GM18508 (cell line): ENCODE data around the gene FAM236A.
"Not testable (repeated sequence)": the region's sequence is repeated elsewhere in the genome, so short reads cannot be mapped to it uniquely, and the experiment has no call there.

Source experiments
- ATAC-seq: cut with Tn5 transposase; IDR thresholded peaks from one replicate; pipeline ENCODE4 v1.9.1; 2021; ENCODE audit warnings: moderate number of reproducible peaks; ENCODE audit not compliant: insufficient read depth, unreplicated experiment

Gene FAM236A

DNA sequence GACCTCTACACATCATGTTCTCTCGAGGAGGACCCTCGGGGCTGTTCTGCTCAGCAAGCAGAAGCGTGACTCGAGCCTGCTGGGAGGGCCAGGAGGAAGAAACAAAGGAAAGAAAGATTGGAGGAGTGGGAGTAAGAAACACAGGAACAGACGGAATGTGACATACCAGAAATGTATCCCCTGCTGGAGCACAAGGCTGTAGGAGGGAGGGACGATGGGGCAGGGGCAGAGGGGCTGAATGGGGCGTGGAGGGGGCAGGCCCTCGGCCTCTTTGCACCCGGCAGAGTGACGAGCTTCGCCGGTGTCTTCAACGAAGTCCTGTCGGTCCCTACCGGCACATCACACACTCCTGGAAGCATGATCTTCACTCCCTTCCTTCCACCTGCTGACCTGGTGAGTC is at the start of gene FAM236A:
Gene FAM236A (plus strand): TSS at position 301 of the 400 bp plus-strand sequence. CDS start 57 bp downstream, at position 358.
- ATAC-seq: not testable (repeated sequence)

DNA sequence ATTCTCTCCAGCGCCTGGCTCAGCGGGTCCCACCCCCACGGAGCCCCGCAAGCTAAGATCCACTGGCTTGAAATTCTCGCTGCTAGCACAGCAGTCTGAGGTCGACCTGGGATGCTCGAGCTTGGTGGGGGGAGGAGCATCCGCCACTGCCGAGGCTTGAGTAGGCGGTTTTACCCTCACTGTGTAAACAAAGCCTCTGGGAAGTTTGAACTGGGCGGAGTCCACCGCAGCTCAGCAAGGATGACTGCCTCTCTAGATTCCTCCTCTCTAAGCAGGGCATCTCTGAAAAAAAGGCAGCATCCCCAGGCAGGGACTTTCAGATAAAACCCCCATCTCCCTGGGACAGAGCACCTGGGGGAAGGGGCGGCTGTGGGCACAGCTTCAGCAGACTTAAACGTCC is 48.3 kb upstream of the FAM236A start:
- not testable (repeated sequence) for ATAC-seq

DNA sequence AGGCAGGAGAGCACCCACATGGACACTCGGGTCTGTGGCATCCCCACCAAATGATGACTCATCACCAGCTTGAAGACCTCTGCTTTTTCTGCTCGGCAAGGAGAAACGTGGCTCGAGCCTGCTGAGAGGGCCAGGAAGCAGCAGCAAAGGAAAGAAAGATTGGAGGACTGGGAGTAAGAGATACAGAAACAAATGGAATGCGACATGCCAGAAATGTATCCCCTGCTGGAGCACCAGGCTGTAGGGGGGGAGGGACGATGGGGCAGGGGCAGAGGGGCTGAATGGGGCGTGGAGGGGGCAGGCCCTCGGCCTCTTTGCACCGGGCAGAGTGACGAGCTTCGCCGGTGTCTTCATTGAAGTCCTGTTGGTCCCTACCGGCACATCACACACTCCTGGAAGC is 25.7 kb upstream of the FAM236A start, which contains the start of gene FAM236C:
Gene FAM236C (plus strand): TSS at position 301 of the 400 bp plus-strand sequence. CDS start 100 bp downstream, outside the sequence.
- ATAC-seq: not testable (repeated sequence)

DNA sequence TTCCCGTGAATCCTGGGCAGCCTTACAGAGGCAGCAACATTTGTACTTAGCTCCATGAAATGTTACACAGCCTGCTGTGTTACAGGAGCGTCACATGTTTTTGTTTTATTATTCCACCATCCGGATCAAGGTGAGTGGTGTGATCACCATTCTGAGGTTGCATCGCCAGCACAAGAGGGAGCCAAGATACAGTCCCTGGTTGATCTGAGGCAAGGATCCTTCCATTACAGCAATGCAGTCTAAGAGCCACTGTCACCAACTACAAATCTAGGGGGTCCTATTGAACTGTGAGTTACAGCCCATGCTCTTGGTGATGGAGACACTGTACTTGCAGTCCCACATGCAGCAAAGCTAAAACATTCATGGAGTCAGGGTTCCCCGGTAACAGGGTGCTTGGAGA is 21.9 kb upstream of the FAM236A start:
- ATAC-seq: not testable (repeated sequence)

DNA sequence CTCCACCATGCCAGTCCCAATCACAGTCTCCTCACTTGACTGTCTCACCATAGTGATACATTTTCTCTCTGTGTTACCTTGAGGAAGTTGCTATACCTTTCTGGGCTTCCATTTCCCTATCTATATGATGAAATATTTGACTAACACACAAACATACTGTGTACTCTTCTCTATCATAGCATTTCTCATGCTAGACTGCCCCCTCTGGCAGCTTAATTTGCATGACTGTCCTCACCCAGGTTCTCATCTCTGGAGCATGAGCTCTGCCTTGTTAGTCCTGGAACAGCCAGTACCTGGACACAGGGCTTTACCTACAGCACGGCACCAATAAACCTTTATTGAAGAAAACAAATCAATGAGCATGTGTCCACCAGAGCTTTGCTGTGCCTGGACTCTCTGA is 5.7 kb upstream of the FAM236A start:
- not testable (repeated sequence) for ATAC-seq

DNA sequence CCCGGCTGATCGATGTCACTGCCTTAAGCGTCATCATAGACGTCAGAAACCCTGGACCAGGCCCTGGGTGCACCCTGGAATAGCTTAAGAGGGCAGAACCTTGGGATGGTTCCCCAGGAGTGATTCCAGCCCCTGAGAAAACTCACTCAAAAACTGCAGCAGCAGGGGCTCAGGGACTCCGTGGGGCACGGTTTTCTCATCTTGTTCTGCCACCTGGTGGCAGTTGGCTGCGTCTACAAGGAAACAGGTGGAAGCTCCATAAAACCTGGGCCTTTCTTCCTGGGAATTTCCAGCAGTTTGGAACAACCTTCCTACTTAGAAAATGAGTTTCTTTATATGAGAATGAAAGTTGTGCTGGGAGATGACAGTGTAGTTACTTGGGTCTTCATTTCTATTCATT is 1.6 kb upstream of the FAM236A start:
- not testable (repeated sequence) for ATAC-seq

DNA sequence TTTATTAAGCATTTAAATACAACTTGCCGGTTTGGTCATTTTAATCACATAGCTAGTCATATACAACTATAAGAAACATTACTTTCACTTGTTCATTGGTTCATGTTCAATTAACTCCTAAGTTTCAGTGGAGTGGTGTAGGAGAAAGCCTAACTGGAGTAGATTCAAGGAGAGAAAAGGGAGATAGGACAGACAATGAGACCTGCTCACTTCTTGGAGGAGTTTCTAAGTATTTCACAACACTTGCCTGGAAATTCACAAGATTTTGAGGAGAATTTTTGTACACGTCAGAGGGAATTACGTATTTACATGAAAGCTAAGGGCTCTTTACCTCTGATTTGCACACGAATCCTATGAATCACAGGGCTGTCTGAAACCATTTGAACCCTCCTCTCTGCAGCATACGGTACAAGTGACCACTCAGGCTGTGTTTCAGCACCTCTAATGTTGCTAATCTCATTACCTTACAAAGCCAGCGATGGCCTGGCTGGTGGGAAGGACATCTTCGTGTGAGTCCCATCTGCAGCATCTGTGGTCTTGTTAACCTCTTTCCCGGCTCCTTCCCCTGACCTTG is 1.0 kb upstream of the FAM236A start:
- ATAC-seq: not testable (repeated sequence)

DNA sequence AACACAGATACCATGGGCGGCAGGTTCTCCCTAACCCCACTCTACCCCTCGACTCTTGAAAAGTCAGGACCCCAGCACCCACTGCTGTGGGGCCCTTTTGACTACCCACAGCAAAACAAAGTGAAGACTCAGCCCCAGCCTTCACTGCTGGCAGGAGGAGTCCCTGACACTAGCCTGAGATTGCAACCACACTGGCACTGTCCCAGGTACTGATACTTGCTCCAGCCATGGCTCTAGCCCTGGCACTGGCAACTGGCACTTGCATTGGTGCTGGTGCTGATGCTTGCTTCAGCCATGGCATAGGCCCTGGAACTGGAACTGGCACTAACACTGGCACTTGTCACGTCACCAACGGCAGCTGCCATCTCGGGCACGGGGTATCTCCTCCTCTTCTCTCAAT is 4.3 kb downstream of the FAM236A start:
- ATAC-seq: not testable (repeated sequence)

DNA sequence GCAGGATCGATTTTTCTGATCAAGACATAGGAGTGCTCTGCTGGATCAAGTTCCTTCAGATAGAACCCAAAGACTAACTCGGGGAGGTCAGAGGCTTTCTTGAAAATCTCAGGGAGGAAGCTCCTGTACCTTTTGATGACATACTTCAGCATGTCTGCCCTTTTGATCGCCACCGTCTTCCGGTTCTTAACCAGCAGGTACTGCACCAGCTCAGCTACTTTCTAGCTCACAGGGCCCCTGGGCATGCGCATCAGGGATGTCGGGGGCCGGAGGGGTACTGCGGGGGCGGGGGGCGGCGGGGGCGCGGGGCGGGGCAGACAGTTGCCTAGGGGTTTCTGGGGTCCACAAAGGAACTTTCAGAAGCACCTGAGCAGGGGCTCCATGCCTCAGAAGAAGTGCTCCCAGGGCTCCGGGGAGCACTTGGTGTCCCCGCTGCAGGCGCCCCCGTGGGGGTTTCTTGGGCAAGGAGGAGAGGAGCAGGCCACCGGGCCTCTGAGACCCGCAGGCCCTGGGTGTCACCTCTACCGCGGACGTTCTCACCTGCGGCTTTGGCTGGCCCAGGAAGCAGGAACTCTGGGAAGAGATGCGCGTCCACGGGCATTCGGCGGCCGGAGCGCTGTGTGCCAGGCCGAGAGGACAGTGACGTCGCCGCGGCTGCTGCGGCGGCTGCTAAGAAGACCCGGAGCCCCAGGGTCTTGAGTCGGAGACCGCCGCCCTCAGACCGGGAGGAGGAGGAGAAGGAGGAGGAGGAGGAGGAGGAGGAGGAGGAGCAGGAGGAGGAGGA is 5.2 kb downstream of the FAM236A start:
- ATAC-seq: peak; percentile 75

DNA sequence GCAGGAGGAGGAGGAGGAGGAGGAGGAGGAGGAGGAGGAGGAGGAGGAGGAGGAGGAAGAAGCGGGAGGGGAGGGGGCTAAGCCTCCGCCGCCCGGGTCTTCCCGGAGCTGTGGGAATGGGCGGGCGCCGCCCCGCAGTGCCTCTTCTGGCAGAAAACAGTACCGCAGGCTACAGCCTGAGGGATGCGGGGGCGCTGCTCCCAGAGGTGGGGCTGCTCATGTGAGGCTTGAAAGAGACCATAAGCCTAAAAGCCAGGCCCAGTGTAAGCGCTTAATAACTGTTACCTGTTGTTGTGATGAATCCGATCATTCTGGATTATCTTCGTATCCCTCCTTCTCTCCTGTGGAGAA is 5.8 kb downstream of the FAM236A start, which contains the start of gene DMRTC1:
Gene DMRTC1 (minus strand): TSS at position 19 of the 351 bp plus-strand sequence. CDS start 68,143 bp downstream, outside the sequence.
- ATAC-seq: peak; percentile 64

DNA sequence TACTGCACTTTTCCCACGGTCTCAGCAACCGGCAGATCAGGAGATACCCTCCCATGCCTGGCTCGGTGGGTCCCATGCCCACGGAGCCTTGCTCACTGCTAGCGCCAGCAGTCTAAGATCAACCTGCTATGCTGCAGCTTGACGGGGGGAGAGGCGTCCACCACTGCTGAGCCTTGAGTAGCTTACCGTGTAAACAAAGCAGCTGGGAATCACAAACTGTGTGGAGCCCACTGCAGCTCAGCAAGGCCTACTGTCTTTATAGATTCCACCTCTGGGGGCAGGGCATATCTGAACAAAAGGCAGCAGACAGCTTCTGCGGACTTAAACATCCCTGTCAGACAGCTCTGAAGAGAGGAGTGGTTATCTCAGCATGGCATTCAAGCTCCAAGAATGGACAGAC is 22.0 kb downstream of the FAM236A start:
- ATAC-seq: not testable (repeated sequence)

DNA sequence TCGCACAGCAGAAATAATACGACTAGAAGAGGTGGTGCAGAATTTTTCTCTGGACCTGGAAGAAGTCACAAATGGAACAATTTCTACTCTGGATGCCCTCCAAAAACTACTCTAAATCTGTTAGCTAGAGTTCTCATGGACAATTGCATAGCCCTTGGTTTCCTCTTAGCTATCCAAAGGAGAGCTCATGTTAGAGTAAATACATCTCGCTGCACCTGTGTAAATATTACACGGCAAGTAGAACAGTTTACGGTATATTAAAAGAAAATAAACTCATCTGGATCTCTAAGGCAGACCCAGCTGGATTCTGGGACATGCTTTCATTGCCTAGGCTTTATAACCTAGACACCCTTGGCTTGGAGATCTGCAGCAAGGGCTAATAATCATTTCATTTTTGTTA is 33.9 kb downstream of the FAM236A start:
- not testable (repeated sequence) for ATAC-seq

DNA sequence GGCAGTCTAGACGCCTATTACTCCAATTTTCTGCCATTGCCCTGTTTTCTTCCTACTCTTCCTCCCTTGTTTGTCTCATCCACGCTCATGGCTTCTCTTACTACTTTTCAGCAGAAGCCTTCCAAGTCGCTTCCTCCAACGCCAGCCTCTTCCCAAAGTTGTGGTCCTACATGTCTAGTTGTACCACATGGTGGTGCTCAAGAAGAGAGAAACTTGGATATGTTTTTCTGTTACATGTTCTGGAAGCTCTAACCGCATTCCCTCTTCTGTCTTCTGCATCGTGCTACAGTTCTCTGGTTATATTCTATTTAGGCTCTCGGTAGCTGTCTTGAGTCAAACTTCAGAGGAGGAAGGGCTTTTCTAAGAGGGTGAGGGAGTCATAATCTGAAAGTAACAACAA is 36.9 kb downstream of the FAM236A start:
- ATAC-seq: not testable (repeated sequence)

DNA sequence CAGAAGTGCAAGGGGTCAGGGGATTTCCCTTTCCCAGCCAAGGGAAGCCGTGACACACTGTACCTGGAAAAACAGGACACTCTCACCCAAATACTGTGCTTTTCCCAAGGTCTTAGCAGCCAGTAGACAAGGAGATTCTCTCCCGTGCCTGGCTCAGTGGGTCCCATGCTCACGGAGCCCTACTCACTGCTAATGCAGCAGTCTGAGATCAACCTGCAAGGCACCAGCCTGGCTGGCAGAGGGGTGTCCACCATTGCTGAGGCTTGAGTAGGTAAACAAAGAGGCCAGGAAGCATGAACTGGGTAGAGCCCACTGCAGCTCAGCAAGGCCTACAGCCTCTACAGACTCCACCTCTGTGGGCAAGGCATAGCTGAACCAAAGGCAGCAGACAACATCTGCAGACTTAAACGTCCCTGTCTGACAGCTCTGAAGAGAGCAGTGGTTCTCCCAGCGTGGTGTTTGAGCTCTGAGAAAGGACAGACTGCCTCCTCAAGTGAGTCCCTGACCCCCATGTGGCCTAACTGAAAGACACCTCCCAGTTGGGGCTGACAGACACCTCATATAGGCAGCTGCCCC is 43.0 kb downstream of the FAM236A start:
- ATAC-seq: not testable (repeated sequence)
